Stimulated activated CD4-positive, alpha-beta T cell treated with anti-CD3 and anti-CD28 coated beads, Interleukin-2, amount 100 ng/mL, for 4 hours (primary cell): Measurements from ENCODE around the gene C14orf132.

Source experiments
- DNase-seq: peaks from one replicate; pipeline ENCODE4 v3.0.0-alpha.2; 2020; ENCODE audit warnings: low read depth

C14orf132 gene

DNA sequence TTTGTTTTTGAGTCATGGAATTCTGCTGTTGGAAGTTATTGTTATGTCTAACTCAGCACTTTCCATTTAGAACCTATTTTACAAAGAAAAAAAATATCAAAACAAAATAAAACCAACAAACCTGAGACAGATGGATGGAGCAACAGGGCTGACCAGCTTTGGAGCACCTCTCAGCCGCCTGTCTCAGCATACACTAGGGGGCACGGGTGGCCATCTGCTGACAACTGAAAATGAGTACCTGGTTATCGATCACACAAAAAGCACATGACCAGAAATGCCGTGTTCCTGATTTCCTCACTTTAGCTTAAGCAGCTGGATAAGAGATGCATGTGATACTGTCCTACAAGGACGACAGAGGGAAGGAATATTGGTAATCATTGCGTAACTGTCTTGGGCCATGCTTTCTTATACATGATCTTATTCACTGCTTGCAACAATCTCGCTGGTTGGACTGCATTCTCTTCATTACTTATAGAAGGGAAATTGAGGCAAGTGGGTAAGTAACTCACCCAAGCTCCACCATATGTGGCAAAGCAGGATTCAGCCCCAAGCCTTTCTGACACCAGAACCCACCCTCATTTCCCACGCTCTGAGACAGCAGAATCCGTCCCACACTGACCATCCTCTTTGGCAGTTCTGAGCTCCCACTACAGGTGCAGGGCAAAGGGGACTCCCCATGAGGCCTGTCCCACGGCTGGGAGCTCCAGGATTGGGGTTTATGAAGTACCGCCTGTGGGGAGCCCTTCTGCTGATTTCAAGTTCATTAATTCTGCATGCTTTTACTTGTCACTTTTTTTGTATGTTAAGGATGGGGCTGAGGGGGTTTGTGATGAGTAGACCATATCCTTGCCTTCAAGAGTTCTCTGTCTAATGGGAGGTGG, 43.5 kb downstream of the C14orf132 start:
- DNase-seq: no peak

- DNase-seq: no peak
Observed at GRCh38 chr14:96083667-96084320, 44.6 kb downstream of the C14orf132 start.

DNA sequence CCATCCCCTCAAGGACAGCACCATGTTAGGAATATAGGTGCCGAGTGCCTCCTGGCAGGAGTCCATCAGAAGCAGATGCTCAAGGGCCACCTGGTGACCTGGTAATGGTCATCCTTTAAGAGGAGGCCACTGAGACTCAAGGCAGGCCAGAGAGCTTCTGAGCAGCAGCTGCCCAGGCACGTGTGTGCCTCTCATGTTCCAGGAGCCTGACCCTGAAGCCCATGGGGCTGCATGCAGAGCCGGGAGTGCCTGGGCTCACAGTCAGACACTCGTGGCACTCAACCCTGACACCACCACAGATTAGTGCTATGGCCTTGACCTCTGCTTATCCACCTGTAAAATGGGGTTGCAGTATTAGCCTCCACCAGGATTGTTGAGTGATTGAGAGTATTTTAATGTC, 45.6 kb downstream of the C14orf132 start:
- DNase-seq: no peak

- DNase-seq: no peak
Observed at GRCh38 chr14:96085369-96085768, 46.2 kb downstream of the C14orf132 start.

DNA sequence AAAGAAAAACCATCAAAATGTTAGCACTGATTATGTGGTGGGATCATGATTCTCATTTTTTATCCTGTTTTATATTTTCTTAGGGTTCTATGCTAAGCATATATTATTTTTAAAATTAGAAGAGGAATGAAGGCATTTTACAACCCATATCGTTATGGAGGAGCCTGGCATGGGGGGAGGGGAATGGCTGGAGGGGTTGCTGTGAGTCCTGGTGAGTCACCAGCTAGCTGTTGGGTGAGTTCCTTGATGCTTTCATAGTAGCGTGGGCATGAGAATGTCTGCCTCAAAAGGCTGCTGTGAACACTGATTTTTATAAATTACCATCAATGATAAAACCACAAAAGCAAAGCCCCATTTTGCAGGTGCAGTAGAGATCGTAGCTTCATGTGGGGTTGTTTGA, 46.9 kb downstream of the C14orf132 start:
- DNase-seq: no peak

DNA sequence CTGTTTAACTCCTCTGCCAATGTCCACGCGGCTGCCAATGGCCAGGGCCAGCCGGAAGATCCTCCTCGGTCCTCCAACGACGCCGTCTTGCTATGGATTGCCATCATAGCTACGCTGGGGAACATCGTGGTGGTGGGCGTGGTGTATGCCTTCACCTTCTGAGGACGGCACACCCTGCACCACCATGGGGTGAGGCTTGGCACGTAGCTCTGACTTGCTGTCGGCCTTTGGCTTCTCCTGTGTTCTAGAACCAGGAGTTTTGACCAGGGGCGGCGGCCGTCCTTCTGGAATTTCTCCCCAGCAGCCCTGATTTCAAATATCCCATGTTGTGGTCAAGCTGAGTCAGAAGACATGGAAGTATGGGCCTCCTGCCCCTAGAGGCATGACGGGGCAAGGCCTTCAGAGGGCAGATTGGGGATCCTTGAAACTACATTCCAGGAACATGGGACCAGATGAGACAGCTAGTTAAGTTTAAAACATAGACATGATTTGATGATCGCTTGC, 47.5 kb downstream of the C14orf132 start:
- no peak for DNase-seq

DNA sequence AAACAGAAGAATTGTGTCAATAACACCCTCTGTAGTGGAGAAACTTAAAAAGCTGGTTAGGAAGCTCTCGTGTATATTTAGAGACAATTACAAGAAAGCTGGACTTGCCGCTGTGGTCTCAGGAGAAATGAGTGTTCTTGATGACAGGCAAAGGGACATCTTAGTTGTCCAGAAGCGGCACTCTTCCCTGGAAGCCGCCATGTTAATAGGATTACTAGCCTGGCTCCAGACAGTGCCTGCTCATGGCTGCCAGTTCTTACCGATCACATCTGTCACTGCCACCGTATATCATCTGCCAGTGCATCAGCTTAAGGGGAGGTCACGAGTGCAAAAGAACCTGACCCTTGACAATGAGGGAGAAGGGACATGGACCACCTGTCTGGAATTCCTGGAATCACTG, 48.9 kb downstream of the C14orf132 start:
- DNase-seq: no peak

GRCh38 chr14:96088481-96088880, 49.3 kb downstream of the C14orf132 start:
- DNase-seq: no peak

GRCh38 chr14:96088911-96089310, 49.7 kb downstream of the C14orf132 start:
- no peak for DNase-seq

DNA sequence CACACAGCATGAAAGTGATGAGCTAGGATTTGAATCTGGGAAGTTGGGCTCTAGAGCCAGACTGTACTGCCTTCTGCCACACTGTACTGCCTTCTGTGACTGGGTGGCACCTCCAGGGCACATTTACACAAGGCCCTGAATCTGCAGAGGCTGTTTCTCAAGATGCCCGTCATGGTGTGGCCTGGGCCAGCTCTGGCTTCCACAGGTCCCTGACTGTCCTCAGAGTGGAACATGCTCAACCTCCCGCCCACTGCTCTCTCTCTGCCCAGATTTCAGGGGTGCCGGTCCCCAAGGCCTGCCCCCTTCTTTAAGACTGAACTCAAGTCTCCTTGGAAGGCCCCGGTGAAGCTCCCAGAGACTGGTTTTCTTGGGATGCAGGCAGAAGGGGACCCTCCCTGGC, 50.2 kb downstream of the C14orf132 start:
- DNase-seq: no peak

DNA sequence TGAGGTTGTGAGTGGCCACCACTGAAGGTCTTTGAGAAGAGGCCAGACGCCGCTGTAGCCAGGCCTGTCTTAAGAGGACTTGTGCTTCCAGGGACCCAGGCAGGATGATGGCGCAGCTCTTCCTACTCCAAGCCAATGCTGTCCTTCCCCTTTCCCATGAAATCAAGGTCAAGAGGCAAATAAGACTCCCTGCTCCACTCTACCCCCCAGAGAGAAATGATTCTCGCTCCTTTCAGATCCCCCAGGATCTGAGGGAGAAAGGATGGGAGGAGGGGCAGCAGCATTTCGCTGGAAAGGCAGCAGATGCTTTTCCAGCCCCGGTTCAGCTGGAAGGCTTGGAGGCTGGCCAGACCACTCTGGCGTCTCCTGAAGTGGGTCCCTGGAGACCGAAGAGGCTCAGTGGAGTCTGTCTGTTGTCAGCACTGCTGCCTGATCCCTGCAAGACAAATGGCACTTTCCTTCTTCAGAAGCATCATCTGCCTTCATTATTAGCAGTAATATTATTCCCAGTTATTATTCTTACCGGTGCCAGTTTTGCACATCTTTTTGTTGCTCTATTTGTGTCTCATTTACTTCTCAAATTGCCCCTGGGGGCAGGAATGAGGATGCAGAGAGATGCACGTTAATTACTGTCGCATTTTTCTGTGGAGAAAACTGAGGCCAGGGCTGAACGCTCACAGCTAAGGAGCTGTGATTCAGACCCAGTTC, 51.4 kb downstream of the C14orf132 start:
- no peak for DNase-seq

DNA sequence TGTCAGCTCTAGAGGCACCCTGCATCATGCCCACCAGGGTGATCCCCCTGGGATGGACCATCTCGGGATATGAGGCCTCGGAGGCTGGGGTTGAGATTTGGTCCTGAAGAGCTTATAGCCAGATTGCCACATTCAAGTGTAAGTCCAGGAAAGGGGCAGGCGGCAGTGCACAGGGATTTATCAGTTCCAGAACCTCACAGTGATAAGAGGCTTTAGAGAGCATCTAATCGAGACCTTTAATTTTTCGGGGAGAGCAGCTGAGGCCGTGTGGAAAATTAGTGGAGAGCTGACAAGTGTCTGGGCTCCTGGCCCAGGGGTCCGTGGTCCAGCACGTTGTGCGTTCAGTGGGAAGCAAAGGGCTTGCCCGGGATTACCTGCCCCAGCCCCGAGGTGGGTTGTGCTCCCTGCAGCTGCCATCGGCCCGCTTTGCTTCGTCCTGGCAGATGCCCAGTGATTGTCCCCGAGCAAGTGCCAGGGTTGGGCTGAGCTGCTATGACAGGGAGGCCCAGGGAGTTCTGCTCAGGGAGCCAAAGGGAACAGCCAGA, 52.1 kb downstream of the C14orf132 start:
- no peak for DNase-seq

DNA sequence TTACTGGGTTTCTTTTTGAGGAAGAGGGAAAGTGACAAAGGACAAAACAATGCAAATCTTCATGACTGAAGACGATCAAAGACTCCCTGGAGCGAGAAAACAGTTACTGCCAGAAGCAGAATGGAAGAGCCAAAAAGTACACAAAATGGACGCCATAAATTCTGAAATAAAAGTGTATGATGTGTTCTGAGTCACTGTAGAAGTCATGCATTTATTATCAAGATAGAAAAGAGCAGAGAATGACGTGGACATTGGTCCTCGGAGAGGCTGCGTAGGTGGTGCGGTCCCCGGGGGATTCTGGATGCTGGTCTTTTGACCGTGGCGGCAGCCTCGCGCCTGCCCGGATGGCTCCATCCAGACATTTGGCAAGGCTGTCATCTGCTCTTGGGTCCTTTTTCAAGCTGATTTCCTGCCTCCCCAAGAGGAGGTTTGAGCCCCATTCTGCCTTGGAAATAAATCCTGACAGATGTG, 52.8 kb downstream of the C14orf132 start:
- no peak for DNase-seq

GRCh38 chr14:96092936-96093335, 53.8 kb downstream of the C14orf132 start:
- no peak for DNase-seq

- no peak for DNase-seq
Observed at GRCh38 chr14:96094211-96094610, 55.0 kb downstream of the C14orf132 start.

DNA sequence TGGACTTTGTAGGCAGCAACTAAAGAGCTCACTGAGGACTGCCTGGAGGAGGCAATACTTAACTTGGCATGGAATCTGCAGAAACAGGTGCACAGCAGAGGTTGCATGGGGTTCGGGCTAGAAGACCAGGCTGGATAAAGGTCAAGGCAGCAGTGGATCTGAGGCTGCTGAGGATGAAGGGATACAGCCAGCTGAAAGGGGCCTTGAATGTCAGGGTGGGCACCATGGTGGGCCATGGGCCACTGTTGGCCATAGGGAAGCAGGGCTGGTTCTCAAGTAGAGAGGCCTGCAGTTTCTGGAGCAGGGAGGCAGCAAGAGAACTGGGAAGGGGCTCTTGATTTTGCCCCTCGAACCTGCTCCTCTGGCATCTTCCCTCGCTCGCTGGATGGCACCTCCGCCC, 55.5 kb downstream of the C14orf132 start:
- DNase-seq: no peak

DNA sequence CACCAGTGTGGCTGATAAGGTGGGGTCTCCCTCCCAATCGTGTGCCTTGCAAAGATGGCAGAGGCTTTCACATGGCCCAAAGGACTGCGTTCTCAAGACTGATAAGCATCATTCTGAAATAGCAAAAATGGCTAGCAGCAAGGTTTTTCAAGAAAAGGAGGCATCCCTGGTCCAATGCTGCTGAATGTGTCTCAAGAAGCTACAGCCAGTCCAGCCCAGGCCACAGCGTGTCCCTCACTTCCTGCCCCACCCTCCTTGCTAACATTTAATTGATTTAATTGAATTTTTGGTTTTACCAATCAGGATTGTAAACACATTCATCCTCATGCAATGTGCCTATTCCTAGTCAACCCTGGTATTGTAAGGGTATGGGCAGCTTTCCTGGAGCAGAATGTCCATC, 55.9 kb downstream of the C14orf132 start:
- DNase-seq: no peak

DNA sequence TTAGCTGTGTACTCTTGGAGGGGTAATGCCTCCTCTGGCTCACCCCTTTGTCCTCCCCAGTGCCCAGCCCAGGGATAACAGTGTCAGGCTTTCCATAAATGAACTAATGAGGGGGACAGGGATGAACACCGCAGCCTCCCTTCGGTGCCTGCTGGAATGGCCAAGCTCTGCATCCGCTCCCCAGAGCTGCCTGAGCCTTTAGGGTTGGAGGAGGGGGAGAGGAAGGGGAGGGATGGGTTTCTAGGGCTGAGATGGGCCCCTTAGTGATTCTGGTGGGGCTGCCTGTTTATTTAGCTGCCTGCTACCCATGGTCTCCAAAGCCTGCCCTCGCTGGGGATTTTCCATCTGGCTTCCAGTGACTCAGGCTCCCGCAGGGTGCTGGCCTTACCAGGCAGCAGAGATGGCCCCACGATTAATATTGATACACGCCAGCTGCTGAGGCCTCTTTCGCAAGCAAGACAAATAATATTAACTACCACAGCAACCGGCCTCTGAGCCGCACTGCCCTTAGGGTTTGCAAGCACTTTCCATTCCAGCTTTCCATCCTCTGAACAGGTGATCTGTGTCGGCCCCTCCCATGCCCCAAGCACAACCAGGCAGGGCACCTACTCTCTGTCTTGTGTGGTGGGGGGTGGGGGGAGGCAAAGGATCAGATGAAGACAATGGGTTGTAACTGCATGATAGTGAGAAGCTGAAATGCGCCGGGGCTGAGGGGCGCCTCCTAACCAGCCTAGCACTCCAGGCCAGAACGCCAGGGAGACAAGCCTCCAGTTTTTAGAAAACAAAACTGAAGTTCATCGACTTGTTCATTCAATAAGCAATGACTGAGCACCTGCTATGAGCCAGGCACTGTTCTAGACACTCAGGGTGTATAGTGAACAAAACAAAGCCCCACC, 56.7 kb downstream of the C14orf132 start:
- no peak for DNase-seq

- DNase-seq: no peak
Observed at GRCh38 chr14:96096639-96097610, 57.8 kb downstream of the C14orf132 start.

GRCh38 chr14:96097752-96098151, 58.6 kb downstream of the C14orf132 start:
- no peak for DNase-seq
